ENCODE results near the gene CCNB1.
A peak's percentile ranks its signal among the peaks of the same experiment; 100 is the strongest.
"Not testable (repeated sequence)": the region's sequence is repeated elsewhere in the genome, so short reads cannot be mapped to it uniquely, and the experiment has no call there.

Gene CCNB1

DNA sequence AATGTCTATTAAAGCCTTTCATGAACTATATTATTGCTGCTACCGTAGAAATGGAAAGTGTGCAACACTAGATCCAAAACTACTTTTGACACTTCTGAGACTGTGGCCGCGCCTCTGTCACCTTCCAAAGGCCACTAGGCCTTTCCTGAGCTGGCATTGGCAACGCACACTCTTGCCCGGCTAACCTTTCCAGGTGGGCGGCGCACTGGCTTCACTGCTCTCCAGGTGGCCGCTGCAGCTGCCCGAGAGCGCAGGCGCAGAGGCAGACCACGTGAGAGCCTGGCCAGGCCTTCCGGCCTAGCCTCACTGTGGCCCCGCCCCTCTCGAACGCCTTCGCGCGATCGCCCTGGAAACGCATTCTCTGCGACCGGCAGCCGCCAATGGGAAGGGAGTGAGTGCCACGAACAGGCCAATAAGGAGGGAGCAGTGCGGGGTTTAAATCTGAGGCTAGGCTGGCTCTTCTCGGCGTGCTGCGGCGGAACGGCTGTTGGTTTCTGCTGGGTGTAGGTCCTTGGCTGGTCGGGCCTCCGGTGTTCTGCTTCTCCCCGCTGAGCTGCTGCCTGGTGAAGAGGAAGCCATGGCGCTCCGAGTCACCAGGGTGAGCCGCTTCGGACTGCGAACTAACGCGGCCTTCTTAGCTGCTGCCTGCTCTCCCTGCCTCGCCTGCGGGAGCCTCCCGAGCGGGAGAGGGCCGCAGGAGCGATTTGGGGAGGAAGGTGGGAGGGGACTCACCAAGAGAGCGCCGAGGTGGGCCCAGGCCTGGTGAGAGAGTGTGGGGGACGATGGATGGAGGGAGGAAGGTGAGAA lies at the start of gene CCNB1:
CCNB1 (plus strand) TSS at position 465 of the 807 bp plus-strand sequence; CDS start at position 578, 113 bp downstream.
- peak; percentile 63 for TF ChIP-seq ZFX (IDR thresholded peaks at IDR 0.05)
- TF ChIP-seq, protein P1, sequence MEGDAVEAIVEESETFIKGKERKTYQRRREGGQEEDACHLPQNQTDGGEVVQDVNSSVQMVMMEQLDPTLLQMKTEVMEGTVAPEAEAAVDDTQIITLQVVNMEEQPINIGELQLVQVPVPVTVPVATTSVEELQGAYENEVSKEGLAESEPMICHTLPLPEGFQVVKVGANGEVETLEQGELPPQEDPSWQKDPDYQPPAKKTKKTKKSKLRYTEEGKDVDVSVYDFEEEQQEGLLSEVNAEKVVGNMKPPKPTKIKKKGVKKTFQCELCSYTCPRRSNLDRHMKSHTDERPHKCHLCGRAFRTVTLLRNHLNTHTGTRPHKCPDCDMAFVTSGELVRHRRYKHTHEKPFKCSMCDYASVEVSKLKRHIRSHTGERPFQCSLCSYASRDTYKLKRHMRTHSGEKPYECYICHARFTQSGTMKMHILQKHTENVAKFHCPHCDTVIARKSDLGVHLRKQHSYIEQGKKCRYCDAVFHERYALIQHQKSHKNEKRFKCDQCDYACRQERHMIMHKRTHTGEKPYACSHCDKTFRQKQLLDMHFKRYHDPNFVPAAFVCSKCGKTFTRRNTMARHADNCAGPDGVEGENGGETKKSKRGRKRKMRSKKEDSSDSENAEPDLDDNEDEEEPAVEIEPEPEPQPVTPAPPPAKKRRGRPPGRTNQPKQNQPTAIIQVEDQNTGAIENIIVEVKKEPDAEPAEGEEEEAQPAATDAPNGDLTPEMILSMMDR (conservative IDR thresholded peaks at IDR 0.05), result no peak
- H3K27ac ChIP-seq, result peak within 1 kb of the TSS; percentile 95

DNA sequence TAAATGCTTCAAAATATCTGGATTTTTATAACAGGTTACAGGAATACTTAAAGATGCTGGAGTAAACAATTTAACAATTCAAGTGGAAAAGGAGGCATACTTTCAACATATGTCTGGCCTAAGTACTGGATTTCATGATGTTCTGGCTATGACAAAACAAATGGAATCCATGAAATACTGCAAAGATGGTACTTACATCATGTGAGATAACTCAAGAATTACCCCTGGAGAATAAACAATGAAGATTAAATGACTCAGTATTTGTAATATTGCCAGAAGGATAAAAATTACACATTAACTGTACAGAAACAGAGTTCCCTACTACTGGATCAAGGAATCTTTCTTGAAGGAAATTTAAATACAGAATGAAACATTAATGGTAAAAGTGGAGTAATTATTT lies 37.5 kb upstream of the CCNB1 start:
- no peak for TF ChIP-seq ZFX (IDR thresholded peaks at IDR 0.05)
- TF ChIP-seq, protein P1 (conservative IDR thresholded peaks at IDR 0.05), result no peak
- H3K27ac ChIP-seq, result no peak overlapping the region

DNA sequence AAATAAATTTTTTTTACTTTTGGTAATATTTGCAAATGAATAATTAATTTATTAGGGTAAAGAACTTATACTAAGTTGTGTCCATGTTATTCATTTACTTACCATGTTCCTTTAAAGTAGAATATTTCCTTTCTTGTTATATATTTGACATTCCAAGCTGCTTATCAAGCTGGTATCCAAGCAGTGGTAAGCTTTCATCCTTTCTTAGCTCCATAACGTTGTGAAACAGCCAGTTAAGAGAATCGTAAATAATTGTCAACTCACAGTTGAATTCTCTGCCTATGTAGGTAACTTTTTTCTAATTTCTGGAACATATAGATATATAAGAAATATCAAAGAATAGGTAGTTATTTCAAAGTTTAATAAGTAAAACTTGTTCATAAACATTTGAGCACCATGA lies 36.7 kb upstream of the CCNB1 start:
- no peak overlapping the region for H3K27ac ChIP-seq

DNA sequence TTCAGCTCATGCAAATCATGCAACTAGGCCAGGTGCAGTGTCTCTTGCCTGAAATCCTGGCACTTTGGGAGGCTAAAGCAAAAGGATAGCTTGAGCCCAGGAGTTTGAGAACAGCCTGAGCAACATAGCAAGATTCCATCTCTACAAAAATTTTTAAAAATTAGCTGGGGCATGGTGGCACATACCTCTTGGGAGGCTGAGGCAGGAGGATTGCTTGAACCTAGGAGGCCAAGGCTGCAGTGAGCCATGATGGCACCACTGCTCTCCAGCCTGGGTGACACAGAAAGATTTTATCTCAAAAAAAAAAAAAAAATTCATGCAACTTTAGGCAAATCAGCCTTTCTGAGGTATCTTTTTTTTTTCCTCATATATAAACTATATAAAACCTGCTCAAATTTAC lies 35.6 kb upstream of the CCNB1 start:
- no peak overlapping the region for H3K27ac ChIP-seq
- TF ChIP-seq, protein P1 (conservative IDR thresholded peaks at IDR 0.05), result no peak
- TF ChIP-seq ZFX (IDR thresholded peaks at IDR 0.05), result no peak

More for the DNA sequence above, 36.7 kb upstream of the CCNB1 start:
- TF ChIP-seq, protein P1 (conservative IDR thresholded peaks at IDR 0.05), result no peak

DNA sequence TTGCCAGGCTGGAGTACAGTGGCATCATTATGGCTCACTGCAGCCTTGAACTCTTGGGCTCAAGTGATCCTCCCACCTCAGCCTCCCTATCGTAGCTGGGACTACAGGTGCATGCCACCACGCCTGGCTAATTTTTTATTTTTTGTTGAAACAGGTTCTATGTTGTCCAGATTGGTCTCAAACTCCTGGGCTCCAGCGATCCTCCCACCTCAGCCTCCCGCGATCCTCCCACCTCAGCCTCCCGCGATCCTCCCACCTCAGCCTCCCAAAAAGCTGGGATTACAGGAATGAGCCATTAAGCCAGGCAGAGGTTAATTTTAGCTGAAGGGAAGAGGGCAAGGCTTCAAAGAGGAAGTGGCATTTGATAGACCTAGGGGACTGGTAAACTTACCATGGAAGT lies 32.8 kb upstream of the CCNB1 start:
- TF ChIP-seq ZFX (IDR thresholded peaks at IDR 0.05), result no peak
- TF ChIP-seq, protein P1 (conservative IDR thresholded peaks at IDR 0.05), result no peak
- H3K27ac ChIP-seq, result no peak overlapping the region

DNA sequence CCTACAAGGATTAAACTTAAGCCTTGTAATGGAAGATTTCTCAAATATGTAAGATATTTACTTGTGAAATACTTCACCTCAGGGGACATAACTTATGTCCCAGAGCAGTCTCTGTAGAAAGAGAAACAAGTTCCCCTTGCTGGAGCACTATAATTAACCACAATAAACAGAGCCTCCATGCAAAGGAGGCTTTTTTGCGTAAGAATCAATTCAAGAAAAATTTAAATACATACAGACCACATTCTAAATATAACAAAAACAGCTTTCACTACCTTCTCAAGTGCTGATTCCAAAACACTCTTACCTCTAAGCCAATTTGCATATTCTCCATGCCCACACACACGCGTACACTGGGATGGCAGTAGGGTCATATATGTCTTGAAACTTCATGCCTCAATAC lies 30.7 kb upstream of the CCNB1 start:
- TF ChIP-seq, protein P1 (conservative IDR thresholded peaks at IDR 0.05), result no peak
- no peak for TF ChIP-seq ZFX (IDR thresholded peaks at IDR 0.05)
- H3K27ac ChIP-seq, result no peak overlapping the region

DNA sequence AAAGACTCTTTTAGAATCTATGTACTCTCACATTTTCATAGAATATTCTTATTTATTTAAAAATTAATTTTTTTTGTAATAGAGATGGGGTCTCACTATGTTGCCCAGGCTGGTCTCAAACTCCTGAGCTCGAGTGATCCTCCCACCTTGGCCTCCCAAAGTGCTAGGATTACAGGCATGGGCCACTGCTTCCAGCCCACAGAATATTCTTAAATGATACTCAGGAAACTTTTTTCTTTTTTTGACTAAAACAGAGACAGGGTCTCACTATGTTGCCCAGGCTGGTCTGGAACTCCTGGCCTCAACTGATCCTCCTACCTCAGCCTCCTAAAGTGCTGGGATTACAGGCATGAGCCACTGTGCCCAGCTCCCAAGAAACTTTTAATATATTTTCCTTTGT lies 29.7 kb upstream of the CCNB1 start:
- not testable (repeated sequence) for H3K27ac ChIP-seq

DNA sequence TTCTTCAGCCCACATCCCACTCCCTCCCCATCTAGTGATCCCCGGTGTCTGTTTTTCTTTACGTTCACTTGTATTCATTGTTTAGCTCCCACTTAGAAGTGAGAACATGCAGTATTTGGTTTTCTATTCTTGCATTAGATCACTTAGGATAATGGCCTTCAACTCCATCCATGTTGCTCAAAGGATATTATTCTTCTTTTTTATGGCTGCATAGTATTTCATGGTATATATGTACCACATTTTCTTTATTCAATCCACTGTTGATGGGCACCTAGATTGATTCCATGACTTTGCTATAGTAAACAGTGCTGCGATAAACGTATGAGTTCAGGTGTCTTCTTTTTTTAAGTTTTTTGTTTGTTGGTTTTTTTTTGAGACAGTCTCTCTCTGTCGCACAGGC lies 29.1 kb upstream of the CCNB1 start:
- TF ChIP-seq, protein P1 (conservative IDR thresholded peaks at IDR 0.05), result no peak
- TF ChIP-seq ZFX (IDR thresholded peaks at IDR 0.05), result no peak
- H3K27ac ChIP-seq, result no peak overlapping the region
